Measurements from ENCODE around the gene BRD3. TPM values are rescaled to one million over a fixed set of nuclear protein-coding genes. Genes with fewer than 3 reads are reported as not detected.

Gene BRD3
- polyA plus RNA-seq, 4 donors = 44.1 to 50.8 (median 44.8) TPM

GRCh38 chr9:134025606-134026541 lies 42.0 kb downstream of the BRD3 start:
- peak in 3 of 4 donors; percentile 22 to 41 (median 35) for DNase-seq (ENCODE audit: low read depth in 4 of 4, low spot score in 3 of 4)

DNA sequence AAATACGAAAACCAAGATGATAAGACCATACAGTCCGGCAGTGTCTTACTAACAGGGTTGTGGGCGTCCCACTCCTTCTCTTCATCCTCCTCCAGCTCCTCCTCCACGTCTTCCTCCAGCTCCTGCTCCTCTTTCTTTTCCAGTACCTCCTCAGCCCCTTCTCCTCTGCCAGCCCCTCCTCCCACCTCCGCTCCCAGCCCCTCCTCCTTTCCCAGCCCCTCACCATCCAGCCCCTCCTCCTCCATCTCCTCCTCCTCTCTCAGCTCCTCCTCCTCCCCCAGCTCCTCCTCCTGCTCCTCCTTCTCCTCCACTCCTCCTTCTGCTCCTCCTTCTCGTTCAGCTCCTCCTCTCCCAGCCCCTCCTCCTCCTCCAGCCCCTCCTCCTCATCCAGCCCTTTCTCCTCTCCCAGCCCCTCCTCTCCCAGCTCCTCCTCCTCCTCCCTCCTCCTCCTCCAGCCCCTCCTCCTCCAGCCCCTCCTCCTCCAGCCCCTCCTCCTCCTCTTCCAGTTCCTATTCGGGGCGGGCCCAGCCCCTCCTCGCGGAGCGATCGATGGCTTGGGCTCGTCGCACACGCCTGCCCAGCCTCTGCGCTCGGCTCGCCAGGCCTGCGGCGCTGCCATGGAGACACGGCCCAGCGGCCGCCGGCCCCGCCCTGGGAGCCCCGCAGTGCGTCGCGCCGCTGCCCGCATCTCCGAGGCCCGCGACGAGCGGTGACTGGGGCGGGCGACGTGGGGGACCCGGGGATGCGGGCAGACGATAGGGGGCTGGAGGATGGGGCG lies 42.8 kb downstream of the BRD3 start, which contains the start of gene BRD3OS:
BRD3OS (plus strand) TSS at position 654 of the 778 bp plus-strand sequence. CDS start 1,267 bp downstream, outside the sequence.
- peak; percentile 98 to 100 (median 99) for DNase-seq (ENCODE audit: low read depth in 4 of 4, low spot score in 3 of 4)

DNA sequence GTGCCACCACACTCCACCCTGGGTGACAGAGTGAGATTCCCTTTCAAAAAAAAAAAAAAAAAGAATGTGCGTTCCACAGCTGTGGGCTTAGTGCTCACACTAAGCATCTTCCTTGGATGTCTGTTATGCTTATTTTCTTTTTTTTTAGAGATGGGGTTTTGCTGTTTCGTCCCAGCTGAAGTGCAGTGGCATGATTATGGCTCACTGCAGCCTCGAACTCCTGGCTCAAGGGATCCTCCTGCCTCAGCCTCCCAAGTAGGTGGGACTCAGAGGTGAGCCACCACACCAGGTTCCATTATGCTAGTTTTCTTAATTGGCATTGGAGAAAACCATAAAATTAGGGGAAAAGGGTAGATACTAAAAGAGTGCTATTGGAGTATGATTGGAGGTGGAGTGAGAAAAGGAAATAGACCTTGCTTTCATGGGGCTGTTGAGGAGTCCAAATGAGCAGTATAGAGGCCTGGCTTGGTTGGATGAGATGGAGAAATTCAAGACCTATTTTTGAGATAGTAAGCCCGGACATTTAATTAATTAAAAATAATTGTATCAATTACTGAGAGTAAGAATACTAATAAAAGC lies 43.5 kb downstream of the BRD3 start:
- no peak for DNase-seq (ENCODE audit: low read depth in 4 of 4, low spot score in 3 of 4)

DNA sequence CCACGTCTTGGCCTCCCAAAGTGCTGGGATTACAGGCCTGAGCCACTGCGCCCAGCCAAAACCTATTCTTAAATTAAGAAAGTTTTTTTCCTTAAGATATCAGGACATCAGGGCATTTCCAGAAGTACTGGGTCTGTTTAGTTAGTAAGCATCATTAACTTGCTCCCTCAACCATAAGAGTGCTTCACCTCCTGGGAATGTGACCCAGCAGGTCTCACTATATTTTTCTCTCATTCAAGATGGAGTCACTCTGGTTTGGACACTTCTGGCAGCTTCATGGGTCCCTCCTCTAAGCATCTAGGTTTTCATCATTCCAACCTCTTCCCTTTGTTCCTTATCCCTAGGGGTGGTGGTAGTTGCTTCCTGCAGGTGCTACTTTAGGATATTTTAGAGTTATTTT lies 52.9 kb downstream of the BRD3 start:
- DNase-seq (ENCODE audit: low read depth in 4 of 4, low spot score in 3 of 4) = no peak

GRCh38 chr9:134011401-134011800 lies 56.4 kb downstream of the BRD3 start:
- DNase-seq (ENCODE audit: low read depth in 4 of 4, low spot score in 3 of 4) = no peak

DNA sequence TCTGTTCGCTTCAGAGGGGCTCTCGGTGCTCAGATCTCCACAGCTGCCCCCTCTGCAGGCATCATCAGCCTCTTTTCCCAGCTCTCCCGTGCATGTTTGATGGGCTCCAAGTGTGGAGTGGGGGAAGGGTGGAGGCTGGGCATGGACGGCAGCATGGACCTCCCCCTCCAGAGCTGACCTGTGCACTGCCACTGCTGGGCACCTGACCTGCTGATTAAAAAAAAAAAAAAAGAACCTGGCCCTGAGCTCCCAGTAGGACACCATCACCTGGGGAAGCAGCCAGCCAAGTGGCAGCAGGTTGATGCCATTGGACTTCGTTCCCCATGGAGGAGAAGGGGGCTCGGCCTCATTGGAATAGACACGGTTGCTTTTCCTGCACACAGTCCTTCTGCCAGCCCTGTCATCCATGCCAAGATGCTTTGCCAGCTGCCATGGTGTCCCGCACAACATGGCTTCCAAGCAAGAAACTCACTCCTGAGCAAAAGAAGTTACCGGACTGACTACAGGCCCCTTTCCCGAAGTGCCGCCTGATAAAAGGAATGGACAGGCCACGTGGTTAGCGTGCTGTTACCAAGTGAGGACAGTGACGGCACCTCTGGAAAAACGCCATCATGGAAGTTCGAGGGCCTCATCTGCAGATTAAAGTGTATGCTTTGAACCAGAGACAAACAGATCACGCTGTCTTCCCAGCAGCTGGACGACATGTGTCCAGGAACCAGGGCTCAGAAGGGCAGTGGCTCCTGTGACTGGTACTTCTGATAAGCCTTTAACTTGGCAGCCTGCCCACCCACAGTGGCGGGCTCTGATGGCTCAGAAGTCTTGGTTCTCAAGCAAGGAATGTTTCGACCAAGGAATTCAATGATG lies 57.3 kb downstream of the BRD3 start:
- DNase-seq (ENCODE audit: low read depth in 4 of 4, low spot score in 3 of 4) = no peak

- no peak for DNase-seq (ENCODE audit: low read depth in 4 of 4, low spot score in 3 of 4)
Measured at GRCh38 chr9:134007571-134007970, 60.3 kb downstream of the BRD3 start.

DNA sequence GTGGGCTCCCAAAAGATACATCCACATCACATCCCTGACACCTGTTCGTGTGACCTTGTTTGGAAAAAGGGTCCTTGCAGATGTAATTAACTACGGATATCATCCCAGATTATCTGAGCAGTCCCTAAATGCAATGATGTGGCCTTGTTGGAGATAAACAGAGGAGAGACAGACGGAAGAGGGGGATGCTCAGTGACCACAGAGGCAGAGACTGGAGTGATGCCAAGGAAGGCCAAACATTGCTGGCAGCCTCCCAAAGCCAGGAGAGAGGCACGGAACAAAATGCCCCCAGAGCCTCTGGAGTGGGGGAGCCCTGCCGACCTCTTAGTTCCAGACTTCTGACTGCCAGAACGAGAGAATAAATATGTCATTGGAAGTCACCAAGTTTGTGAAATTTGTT lies 60.7 kb downstream of the BRD3 start:
- no peak for DNase-seq (ENCODE audit: low read depth in 4 of 4, low spot score in 3 of 4)

- no peak for DNase-seq (ENCODE audit: low read depth in 4 of 4, low spot score in 3 of 4)
Measured at GRCh38 chr9:134005381-134005780, 62.4 kb downstream of the BRD3 start.

DNA sequence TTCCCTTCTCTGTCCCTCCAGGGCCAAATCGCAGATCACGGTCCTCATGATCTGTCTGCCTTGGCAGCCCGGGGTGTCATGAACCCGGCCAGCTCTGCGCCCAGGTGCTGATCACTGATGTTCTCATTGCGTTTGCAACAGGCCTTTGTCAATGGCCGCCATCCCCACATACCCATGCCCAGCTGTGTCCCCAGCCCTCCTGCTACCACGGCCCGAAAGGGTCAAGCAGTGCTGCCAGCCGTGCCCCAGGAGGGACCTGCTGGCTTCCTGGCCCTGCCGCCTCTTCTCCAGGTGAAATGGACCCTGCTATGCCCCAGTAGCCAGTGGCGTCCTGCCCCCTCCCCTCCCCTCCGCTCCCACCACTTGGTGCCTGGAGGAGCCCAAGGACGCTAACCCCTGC lies 62.9 kb downstream of the BRD3 start:
- no peak for DNase-seq (ENCODE audit: low read depth in 4 of 4, low spot score in 3 of 4)

- no peak for DNase-seq (ENCODE audit: low read depth in 4 of 4, low spot score in 3 of 4)
Measured at GRCh38 chr9:134004131-134004873, 63.5 kb downstream of the BRD3 start.

DNA sequence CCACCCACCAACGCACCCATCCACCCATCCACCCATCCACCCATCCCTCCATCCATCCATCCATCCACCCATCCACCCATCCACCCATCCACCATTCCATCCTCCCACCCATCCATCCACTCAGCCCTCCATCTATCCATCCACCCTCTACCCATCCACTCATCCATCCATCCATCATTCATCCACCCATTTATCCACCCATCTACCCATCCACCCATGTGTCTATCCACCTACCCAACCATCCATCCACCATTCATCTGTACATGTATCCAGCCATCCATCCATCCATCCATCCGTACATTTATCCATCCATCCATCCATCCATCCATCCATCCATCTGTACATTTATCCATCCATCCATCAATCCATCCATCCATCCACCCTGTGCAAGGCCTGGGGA lies 64.6 kb downstream of the BRD3 start:
- no peak for DNase-seq (ENCODE audit: low read depth in 4 of 4, low spot score in 3 of 4)

DNA sequence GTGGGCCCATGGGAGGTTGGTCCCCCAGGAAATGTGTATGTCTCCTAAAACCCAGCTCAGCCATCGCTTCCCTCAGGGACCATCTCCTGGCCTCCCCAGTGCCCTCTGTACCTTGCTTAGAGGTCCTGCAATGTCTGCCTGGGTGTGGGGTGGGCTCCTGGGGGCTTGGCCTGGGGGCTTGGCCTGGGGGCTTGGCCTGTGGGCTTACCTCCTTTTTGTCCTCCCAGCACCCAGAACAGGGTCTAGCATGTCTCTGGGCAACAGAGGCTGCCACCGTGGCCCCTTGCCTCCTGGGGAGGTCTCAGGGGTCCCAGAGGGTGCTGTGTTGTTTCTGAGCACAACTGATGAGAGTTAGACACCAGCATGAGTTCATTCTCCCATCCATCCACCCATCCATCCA lies 65.0 kb downstream of the BRD3 start:
- no peak for DNase-seq (ENCODE audit: low read depth in 4 of 4, low spot score in 3 of 4)

DNA sequence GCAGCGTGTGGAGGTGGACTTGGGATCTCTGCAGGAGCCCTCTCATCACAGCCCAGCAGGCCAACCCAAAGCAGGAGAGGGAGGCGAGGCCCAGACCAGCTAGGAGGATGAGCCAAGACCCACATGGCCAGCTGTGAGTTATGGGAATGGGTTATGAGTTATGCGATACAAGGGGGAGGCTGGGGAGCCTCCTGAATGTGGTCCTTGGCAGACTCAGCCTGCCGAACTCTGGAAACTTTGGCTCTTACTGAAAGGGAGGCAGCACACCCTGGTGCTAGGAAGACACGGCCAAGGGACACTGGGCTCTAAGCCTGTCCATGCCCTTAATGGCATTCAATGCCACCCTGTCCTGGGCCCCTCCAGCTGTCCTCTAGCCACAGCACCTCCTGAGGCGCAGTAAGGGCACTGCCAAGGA lies 68.0 kb downstream of the BRD3 start:
- no peak for DNase-seq (ENCODE audit: low read depth in 4 of 4, low spot score in 3 of 4)

- no peak for DNase-seq (ENCODE audit: low read depth in 4 of 4, low spot score in 3 of 4)
Measured at GRCh38 chr9:133998915-133999595, 68.8 kb downstream of the BRD3 start.

DNA sequence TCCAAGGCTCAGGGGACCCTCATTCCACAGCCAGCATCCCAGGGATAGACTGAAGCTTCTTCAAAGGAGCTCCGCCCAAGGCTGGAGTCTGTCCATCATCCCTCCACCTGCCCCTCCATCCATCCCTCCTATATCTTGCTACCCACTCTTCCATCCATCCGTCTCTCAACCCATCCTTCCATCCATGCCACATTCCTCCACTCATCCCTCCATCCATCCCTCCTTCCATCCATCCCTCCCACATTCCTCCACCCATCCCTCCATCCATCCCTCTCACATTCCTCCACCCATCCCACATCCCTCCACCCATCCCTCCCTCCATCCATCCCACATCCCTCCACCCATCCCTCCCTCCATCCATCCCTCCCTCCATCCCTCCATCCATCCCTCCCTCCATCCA lies 70.2 kb downstream of the BRD3 start:
- no peak for DNase-seq (ENCODE audit: low read depth in 4 of 4, low spot score in 3 of 4)

GRCh38 chr9:133996531-133997520 lies 71.0 kb downstream of the BRD3 start:
- no peak for DNase-seq (ENCODE audit: low read depth in 4 of 4, low spot score in 3 of 4)

All from right renal pelvis (tissue), 4 donors.